Smooth muscle cell of the brain vasculature (primary cell): Measurements from ENCODE around the gene LTN1.

Source experiments
- DNase-seq: peaks from one replicate; pipeline ENCODE4 v3.0.0-alpha.2; 2012; ENCODE audit warnings: low read depth, low spot score

Gene LTN1

DNA sequence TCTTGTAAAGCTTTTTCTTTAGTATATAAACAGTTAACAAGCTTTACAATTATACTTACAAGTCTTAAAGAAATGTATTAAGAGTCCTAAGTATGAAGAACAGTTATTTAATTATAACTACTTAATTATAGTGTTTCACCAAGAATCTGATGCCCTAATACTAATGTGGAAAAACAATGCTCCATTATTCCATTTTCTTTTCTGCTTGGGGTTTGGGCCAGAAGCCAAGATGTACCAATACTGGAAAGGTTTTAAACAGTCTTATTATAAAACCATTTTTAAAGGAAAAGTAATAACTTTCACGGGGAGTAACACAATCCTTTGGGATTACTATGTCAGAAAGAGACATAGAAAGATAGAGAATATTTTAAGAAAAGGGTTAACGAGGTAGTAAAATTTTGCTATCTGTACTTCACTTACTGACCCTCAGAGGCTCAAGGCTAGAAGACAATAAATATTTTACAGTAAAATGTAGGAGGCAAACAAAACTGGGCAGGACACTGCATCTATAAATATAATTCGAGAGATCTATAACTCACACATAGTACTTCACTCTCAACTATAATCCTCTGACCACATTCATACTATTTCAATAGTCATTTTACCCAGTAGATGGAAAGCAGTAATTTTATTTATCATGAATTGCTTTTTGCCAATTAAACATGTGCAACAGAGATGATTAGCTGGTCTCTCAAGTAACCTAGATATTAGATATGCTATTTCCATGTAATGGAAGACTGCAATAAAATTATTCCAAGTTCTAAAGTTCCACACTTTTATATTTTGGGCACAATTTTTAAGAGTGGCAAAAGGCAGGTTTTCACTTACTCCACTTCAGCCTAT, 63.9 kb downstream of the LTN1 start:
- no peak for DNase-seq

DNA sequence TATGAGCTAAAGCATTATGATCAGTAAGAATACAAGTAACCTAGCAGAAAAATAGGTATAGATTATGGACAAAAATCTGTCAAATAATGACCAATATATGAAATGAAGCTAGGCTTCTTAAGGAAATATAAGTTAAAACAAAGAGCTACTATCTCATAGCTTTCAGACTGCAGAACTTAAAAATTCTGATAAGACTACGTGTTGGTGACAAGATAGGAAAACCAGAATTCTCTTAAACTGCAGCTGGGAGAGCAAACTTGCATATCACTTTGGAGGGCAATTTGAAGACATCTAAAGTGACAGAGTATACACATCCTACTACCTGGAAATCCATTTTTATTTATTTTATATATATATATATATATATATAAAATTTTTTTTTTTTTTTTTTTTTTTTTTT, 65.5 kb downstream of the LTN1 start:
- DNase-seq = no peak

DNA sequence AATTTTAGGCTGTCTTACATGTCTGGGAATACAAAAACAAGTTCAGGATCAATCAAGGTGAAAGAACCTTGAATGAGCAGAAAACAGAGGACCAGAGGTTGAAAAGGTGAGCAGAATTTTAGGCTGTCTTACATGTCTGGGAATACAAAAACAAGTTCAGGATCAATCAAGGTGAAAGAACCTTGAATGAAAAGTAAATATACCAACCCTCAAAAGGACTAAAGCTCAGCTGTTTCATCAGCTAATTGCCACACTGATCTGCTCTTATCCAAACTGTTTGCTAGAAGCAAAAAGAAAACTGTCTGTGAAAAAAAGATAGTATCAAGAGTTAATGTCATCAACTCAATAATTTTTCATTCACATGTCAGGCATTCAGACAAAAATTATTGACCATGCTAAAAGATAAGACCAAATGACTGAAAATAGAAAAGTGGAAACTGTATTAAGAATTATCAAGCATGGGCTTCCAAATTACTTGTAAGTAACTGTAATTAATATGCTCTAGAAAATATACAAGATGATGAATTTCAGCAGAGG, 69.2 kb downstream of the LTN1 start:
- DNase-seq = no peak

DNA sequence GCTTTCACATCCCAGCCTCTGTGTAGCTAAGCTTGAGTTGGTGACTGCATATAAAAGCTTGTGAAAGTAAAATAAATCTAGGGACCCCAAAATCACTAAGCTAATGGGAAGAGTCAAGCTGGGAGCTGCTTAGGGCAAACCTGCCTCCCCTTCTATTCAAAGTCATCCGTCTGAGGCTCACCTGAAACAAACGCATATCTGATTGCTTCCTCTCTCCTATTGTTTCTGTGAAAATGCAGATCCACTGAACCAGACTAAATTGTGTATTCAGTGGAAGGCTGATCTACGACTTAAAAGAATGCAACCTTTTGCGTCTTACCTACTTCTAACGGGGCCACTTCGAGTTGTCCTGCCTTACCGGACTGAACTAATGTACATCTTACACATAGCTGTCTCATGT, 70.3 kb downstream of the LTN1 start:
- DNase-seq = no peak

DNA sequence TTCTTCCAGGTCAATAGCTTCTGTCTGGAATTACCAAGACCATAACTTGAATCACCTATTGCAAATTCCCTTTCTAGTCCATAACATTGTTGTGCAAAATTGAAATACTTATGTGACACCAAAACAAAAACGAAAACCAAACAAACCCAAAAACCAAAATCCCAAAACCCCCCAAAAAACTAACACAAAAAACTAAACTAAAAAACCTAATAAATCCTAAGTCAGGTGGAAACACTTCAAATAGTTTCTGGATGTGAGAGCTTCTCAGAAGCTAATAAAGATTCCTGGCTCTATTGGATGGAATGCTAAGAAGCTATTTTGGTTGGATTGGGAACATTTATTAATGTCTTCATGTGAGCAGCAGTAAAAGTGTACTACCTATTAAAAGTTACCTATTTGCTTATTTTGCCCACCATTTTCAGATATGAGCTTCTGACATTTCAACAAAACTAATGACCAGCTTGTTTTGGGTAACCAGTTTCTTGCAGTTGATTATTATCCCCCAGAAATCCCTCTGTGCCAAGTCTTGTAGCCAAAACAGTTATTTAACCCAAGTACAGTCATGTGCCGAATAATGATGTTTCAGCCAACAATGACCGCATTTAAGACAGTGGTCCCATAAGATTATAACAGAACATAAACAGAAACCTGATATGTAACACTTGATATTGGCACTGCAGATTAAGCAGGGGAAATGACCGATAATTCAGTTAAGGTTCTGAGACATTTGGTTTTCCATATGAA, 76.4 kb downstream of the LTN1 start:
- DNase-seq = no peak

DNA sequence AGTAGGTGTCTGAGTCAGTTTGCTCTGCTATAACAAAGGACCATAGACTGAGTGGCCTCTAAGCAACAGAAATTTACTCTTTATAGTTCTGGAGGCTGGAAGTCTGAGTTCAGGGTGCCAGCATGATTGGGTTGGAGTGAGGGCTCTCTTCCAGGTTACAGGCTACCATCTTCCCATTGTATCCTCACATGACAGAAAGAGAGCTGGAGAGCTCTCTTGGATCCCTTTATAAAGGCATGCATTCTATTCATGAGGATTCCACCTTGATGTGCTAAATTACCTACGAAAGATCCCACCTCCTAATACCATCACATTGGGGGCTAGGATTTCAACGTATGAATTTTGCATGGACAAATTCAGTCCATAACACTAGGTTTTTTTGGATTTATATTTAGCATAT, 79.6 kb downstream of the LTN1 start:
- DNase-seq = no peak

DNA sequence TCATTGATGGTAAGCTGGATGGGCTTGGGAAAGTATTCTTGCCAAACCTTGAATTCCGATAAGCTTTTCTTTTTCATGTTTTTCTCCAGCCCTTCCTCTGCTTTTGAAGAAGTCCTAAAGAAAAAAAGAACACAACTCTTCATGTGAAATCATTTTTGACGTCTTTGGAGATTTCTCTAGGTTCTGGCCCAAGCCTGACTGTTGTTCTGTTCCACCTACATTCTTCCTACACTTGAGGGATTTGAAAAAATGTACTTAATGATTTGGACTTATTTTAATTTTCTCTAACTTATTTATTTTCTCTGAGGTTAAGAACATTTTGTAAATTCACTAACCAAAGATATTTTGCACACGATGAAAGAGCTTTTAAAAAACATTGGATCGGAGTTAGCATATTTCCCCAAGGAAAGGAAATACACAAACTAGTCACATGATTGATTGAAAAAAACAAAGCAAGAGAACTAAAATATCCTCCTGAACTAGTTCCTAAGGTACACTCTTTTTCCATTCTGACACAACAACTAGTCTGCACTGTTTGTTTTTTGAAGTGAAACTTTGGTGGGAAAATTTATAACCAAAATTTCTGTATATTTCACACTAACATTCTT, 82.3 kb downstream of the LTN1 start:
- no peak for DNase-seq

DNA sequence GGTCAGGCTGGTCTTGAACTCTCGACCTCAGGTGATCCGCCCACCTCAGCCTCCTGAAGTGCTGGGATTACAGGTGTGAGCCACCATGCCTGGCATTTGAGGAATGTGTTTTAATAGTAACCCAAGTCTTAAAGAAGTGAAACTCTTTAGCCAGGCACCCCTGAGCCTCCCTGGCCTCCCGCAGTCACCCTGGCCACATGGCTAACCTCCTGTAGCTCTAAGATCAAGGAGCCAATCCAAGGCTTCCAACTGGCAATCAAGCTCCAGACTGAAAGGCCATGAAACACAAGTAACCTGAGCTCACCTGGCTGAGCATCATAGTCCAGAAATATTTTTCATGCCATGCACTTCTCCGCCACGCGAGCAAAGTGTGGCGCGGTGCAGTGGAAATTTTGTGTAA, 84.3 kb downstream of the LTN1 start:
- no peak for DNase-seq

DNA sequence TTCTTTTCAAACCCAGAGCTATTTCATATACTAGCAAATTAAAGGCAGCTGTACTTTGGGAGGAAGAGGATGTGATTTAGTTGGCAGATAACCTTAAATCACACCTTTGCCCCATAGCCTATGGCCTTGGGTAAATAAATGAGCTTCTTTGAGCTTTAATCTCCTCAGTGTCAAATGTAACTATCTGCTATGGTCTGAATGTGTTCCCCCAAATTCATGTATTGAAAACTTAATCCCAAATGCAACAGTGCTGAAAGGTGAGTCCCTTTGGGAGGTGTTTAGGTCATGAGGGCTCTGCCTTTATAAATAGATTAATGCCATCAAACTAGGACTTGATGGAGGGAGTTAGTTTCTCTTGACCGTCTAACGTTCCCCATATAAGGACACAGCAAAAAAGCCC, 85.8 kb downstream of the LTN1 start:
- DNase-seq = no peak

DNA sequence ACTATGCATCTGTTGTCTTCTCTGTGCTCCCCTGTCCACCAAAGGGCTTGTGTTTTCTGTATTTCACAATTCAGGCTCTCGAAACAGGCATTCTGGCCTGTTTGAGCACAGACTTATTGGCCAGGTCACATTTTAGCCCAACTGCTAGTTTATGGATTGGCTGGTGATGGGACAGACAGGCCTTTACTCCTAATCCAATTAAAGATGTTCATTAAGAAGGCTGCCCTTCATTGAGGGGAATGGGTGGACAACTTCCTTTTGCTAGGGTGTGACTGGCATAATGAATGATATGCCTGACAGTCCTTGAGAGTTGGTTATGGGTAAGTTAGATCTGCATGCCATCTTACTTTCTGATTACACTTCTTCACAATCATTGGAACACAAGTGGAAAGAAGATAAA, 86.4 kb downstream of the LTN1 start:
- no peak for DNase-seq

DNA sequence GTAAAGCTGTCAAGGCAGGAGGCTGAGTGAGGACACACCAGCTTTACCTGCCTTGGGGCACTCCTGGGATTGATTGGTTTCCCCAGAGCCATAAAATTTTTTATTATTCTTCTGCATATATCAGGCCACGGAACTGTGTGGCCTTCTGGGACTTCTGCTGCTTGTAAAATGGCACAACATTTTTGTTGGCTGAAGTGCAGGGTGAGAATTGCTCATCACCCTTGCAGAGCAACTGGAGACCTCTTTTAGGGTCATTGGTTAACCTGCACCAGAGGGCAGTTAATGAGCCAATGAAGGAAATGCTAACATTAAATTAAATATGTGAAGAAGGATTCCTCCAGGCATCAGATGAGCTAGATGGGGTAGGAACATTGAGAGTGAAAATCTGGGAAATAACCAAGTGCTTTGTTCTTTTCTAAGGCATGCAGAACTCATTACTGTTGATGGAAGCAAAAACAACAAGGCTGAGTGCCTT, 87.7 kb downstream of the LTN1 start:
- DNase-seq = no peak

DNA sequence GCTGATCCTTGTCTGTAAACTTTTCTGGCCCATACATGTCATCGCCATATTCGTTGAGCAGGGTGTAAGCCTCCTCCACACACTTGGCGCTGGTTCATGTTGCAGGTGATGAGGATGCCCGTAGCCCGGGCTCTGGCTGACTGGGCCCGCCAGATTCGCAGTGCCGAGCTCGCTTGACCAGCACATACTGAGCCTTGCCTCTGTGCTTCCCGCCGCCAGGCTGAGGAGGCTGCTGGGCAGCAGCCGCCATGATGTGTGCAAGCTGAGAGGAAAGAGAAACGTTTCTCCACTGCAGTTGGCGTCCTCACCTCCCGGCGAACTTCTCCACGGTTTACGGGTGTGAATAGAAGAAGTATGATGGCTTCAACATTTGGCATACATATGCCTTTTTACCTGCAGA, 89.2 kb downstream of the LTN1 start:
- no peak for DNase-seq

DNA sequence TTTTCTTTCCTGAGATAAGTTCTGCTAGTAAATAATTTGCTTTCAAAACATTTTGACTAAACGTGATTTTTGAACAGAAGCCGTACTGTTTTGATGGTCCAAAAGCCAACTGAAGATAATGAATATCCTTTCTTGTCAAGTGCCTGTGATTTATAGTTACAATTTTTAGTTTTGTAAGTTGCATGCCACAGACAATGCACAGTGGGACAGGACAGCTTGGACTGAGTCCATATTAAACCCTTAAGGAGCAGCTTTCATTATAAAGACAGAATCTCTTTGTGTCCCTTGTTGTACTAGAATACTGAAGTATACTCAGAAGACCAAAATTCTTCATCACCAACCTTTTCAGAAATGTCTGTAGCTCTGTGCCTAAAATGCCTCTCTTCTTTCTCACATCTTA, 92.2 kb downstream of the LTN1 start:
- no peak for DNase-seq

DNA sequence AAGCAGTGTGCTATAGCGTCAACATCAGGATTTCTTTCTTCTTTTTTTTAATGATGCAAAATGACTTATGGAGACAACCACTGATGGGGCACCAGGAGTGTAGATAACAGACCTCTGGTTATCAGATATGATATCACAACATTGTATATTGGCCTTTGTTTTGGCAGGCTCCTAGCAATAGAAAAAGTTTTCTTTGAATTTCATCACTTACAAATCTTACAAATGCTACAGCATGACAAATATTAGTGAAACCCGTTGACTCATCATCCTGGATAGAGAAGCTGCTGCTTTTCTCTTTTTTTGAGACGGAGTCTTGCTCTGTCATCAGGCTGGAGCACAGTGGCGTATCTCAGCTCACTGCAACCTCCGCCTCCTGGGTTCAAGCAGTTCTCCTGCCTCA, 92.9 kb downstream of the LTN1 start:
- DNase-seq = no peak

DNA sequence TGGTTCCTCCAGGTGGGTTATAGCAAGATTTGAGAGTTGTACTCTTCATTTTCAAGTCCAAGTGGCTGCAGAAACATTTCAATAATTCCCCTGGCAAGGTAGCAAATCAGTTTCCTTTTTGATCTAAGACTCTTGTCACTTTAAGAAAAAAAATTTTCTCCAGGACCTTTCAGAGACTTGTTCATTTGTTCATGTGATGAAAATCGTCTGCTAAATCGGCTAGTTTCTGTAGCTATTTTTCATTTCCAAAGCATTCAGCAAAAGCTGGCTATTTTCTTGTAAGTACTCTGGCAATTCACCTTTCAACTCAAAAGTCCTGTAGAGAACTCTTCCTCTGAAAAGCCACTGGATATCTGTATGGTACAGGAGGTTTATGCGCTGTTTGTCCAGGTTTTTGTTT, 93.5 kb downstream of the LTN1 start:
- no peak for DNase-seq

DNA sequence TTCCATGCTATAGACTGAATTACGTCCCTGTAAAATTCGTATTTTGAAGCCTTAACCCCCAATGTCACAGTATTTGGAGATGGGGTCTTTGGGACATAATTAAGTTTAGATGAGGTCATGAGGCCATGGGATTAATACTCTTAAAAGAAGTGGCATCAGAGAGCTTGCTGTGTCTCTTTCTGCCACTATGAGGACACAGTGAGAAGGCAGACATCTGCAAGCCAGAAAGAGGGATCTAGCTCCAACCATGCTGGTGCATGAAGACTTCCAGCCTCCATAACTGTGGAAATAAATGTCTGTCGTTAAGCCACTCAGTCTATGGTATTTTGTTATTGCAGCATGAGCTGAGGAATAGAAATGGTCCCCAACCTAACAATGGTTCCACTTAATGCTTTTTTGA, 99.0 kb downstream of the LTN1 start:
- DNase-seq = no peak

DNA sequence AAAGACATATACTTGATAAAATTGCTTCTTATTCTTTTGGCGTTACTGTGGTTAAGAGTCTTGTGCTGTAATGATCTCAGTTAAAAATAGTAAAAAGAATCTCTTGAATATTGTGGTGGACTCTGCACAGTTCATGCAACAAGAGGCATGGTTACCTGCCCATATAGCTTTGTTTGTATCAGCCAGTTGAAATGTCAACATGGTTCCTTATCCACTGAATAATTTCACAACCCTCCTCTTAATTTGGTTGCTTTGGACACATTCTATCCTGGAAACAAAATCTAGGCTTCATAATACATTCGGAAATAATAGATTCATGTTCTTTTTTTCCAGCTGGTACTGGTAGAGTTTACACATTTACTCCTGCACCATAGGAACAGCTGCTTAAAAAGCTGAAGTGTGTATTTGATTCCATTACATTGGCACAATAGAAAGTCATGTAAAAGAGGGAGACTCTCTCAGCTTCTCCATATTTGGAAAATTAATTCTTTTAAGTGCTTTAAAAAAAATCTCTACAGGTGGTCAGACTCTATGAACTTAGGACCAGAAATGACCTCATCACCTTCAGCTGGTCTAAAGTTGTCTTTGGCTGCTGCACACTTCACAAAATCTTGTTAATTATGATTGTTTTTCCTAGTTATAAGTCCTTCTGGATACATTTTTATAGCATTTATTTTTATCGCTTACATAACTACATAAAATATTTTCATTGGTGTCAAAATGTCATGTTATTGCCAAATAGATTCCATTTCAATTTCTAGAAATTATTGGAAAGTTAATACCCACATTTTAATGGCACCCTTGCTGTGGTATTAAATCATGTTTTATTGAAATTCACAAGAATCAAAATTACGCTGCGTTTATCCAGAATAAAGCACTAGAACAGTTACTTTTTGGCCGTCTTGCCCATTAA, 100.2 kb downstream of the LTN1 start:
- no peak for DNase-seq

DNA sequence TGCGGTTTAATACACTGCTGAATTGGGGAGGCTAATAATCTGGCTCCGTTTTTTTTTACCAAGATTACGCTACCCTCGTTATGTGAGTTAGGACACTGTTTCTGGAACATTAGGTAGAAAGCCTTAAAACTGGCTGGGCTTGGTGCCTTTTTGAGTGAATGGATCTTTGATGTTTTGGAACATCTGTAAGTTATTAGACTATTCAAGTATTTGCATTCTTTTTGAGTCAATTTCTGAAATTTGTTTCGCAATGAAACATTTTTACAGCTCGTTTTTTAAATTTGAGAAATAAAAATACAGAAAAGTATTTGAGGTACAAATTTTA, 106.9 kb downstream of the LTN1 start:
- DNase-seq = no peak

DNA sequence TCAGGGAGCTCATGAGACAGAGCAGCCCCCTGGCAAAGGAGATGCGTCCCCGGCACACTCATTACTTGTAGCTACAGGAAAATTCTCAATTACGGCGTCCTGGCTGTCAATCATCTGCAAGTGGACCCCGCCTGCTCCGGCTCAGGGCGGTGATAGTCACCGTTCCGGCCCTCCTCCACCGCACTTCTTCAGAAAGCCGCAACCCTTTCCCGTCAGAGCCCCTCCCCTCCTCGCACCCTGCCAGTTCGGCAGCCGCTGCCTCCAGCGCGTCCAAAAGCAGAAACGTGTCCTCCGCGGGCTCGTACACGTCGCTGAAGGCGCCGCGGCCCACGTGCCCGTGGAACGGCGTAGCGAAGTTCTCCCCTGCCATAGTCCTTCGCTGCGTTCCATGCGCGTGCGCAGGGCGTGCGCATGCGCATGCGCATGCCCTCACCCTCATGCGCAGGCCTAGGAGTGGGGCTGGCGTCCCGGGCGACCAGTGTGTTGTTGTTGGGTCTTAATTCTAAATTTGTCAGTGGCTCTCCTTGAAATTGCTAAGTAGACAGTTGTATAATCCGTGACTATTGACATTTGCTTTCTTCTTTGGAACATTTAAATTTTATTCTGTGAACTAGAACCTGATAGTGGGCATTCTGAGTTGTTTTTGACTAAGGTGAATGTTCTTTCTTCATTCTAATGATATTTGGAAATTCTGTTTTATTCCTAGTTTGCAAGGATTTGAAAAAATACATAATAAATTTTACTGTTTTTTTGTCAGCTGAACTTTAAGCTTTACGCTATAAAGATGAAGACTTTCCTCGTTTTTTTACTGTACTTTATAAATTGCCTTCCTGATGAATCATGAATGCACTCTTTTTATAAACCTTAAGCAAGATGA, 107.5 kb downstream of the LTN1 start:
- DNase-seq = peak; percentile 73

DNA sequence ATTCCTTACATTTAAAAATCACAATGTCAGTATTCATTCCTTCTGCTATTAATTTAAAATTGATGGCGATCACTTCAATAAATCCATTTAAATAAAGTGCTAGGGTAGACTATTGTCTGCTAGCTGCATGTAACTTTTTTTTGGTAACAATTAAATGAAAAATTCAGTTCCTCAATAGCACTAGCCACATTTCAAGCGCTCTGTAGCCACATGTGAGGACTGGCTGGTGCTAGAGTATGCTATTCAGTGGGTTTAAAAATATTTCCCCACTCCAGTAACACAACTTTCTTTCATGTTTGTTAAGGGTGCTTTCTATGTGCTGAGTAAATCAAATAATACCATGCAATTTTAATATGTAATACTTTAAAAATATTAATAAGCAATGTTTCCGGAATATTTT, 108.2 kb downstream of the LTN1 start:
- DNase-seq = no peak

DNA sequence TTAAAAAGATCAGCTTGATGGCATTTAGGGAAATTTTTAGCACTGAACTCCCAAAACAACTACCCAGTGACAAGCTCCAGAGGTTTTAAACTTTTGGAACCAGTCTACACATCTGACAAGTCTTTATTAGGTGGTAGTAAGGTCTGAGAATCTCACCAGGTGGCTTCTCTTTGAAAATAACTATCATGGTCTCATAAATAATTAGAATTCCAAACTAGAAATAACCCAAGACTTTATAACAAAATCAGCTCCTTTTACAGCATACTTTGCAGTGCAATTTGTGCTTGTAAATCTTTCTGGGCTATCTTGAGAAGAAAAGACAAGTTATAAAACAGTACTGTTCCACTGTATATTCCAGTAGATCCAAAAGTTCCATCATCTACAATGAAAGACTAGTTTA, 108.7 kb downstream of the LTN1 start:
- no peak for DNase-seq
